NCI-H82 treated with DMSO at 0.1 percent for 48 hours (cell line): ENCODE results near the gene RBPJL.
"Not testable (repeated sequence)": the region's sequence is repeated elsewhere in the genome, so short reads cannot be mapped to it uniquely, and the experiment has no call there.

Source experiments
- DNase-seq: peaks from one replicate; lab custom pipeline; 2025; ENCODE audit not compliant: unreplicated experiment; lab: John Stamatoyannopoulos, UW

Gene RBPJL

DNA sequence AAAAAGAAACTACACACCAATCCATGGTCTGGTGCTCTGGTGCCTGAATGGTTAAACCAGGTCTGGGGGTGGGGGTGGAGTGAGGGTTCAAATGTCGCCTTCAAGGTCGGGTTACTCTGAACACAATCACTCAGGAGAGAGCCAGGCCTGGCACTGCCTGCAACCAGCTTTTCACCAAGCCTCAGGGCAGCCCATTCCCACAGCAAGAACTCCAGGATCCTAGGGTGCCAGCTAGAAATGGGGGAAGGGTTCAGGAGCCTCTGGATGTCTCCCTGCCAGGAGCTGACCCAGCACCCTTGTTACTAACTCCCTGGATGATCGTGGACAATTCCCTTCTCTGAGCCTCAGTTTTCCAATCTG, 34.9 kb downstream of the RBPJL start:
- DNase-seq, result no peak

DNA sequence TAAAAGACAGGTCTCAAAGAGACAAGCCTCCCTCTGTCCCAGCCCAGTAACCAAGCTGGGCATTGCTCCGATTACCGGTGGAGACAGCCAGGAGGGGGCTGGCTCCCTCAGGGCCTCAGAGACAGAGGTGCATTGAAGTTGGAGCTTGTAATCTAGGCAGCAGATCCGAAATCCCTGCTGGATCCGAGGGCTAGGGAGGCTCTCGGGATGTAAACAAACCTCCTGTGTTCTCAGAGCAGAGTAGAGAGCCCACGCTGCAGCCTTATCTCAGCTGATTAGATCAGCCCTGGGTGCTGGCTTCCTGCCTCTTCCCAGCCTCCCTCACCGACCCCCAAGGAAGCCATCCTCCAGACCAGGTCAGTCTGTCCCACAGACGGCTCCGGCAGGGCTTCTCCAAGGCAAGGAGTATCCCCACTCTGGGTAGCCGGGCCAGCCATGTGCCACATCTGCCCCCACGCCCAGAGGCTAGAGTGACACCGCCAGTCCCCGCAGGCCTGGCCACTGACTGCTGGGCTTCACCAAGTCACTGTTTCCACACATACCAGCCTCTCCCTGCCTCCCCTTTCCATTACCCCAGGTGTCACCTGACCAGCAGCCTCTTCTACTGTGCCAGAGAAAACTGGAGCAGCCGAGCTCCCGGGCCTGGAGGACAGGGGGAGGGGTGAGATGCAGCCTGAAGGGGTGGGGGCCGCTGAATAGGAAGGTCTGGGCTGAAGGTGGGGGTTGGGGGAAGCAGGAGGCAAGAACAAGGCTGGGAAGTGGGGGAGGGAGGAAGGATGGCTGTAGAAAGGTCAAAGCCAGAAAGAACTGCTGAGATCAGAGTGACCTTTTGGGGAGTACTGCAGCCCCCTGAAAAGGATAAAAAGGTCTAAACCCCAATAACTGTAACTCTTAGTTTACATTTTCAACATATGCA, 35.6 kb downstream of the RBPJL start:
- DNase-seq, result peak; percentile 61

DNA sequence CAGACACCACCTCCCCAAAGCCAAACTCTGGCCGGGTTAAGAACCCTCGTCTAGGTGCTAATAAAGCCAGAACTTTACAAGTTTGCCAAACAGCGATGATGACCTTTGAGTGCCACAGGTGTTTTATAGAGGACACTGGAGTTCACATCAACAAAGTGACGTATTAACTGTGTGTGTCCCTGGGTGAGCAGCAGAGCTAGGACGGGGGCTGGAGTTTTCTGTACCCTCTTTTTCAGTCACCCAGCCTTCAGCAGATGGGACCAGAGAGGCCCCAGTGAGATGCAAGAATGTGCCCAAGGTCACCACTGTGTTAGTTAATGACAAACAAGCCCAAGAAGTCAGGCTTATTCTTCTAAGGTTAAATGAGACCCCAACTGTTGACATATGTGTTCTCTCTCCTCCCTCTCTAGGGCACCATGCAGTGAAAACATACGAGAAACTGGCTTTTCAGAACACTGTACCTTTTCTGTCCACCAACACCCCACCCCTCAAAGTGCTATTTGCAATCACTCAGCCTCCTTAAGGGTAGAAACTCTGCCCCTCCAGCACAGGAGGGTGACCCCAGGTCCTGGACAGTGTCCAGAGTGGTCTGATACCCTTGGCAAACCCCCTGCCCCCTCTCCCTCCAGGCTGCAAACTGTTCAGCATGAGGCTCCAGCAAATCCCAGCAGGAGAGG, 36.4 kb downstream of the RBPJL start:
- no peak for DNase-seq

DNA sequence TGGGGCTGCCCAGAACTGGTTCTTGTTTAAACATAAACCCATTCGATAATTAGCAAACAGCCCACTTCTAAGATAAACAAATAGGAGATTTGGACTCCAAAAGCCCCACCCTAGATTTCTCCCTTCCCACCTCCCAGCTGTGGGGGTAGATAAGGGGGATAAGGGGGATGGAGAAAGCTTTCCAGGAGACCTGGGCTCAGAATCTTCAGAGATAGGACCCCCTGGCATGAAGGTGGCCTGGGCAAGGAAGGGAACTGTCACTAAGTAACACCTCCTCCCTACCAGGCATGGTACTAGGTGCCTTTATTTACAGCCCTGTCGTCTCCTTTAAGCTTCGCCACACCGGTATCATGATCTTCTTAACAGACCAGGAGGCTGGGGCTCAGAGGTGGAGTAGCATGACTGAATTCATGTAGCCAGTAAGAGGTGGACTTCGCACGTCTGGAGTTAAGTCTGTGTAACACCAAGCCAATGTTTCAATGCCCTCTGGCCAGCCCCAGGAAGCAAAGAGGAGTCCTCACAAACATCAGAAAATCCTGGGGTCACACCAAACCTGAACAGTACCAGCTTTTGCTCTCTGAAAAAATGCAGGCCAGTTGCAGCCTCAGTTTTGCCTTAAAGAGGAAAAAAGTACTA, 37.0 kb downstream of the RBPJL start:
- DNase-seq, result peak; percentile 65

DNA sequence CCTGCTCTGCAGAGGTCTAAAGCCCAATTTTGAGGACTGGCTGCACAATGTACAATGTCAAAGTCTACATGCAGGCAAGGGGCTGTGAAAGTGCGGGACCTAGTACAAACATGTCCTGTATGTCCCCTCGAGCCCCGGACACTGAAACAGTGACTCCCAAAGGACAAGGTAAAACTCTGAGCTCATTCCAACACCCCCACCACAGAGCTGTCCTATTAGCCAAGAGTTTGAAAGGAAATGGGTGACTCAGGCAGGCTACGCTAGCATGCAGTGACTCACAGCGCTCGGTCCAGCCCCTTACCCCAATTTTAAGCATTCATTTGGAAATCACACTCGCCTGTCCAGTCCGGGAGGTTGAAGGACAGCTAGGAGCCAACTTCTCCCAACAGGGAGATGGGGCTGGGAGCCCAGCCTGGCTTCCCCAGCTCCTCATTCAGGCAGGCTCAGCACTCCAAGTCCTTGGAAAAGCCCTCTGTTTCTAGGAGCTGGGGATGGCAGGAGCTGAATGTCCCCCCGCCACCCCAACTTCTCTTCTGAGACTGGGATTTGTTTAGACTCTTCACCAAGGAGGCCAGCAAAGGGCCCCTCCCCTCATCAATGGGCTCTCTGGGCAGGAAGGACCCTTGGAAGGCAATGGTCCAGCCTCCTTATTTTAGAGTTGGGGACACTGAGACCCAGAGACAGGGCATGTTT, 37.7 kb downstream of the RBPJL start:
- no peak for DNase-seq

DNA sequence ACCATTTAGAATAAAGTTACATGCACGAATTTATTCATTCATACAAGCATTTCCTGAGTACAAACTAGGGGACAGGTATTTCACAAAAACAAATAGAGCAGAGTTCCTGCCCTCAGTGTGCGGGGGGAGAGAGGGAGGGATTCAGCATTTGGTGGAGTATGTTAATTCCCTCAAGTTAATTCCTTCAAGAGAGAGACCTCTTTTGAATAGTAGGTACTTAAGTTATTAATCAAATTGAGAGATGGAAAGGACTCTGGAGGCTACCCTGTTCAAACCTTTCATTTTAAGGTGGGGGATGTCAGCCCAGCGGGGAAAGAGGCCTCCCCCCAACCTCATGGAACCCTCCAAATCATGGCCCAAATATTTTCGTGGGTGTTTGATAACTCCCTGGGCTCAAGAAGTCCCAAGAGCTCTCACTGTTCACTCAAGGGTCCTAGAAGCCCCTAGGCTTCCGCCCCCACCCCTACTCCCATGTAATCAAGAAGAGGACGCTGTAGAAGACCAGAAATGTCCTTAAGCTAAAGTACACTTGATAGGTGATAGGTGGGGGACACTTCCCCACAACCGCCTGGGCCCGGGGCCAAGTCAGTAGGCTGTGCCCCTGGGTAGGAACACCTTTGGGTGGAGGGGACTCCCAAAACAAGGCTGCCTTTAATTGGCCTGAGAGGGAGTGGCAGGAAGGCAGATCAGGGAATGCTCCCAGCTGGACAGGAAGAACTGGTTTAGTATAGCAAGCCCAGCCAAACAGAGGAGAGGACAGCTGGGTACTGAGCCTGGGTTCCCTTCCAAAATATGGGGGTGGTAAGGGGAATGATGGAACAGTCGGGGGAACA, 38.7 kb downstream of the RBPJL start:
- DNase-seq, result peak; percentile 34

DNA sequence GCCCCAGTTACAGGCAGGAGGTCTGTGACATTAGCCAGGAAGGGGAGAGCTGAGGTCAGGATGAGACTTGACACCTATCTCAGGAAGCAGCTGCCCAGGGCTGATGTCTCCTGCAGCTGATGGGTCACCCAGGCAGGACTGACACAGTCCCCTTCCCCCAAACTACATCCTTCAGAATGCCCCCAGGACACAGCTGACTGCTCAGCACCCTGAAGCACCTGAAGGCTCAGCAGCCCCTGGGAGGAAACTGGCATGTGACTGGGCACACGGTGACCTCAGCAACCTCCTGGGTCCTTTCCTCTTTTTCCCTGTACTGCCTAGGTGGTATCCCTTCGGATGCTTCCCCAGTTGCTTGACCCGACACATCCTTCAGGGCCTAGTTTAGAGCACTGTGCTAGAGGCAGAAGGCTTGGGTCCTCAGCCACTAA, 39.7 kb downstream of the RBPJL start:
- no peak for DNase-seq

DNA sequence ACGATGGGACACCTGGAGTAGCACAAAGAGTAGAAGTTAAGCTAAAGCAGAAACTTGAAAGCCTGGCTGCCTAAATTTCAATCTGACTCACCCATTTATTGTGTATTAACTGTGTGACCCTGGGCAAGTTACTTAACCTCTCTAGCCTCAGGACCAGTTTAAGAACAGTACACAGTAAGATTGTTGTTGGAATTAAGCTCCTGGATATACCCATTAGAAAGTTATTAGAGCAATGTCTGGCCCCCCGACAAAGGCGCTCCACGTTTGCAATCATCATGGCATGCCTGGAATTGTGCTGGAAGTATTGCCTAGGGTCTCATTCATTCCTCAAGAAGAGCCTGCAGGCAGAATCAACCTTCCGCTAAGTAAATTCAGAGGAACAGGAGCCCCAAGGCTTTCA, 40.2 kb downstream of the RBPJL start:
- no peak for DNase-seq

DNA sequence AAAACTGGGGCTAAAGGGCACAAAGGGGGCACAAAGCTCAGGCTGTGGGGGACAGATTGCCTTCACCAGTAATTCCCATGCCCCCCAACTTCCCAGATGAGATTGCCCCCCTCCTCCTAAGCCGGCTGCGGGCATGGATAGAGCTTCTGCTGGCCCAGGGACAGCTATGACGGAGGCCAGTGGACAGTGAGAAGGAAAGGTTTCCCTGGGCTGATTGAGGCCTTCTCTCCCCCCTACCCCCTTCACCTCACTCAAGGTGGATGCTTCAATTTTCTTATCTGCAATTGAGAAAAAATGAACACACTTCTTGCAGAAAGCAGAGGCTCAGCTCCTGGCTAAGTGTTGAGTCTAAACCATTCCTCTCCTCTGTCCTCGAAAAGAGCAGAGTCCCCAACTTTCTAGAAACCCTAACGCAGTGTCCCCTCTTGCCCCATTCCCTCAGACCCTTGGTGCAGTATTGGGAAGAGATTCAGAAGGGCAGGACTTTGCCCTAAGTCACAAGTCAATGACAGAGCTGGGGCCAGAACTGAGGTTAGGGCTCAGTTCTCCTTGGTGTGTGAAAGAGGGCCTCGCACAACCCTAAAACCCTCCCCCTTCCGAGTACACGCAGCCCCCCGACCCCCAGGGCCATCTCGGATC, 40.8 kb downstream of the RBPJL start:
- no peak for DNase-seq

DNA sequence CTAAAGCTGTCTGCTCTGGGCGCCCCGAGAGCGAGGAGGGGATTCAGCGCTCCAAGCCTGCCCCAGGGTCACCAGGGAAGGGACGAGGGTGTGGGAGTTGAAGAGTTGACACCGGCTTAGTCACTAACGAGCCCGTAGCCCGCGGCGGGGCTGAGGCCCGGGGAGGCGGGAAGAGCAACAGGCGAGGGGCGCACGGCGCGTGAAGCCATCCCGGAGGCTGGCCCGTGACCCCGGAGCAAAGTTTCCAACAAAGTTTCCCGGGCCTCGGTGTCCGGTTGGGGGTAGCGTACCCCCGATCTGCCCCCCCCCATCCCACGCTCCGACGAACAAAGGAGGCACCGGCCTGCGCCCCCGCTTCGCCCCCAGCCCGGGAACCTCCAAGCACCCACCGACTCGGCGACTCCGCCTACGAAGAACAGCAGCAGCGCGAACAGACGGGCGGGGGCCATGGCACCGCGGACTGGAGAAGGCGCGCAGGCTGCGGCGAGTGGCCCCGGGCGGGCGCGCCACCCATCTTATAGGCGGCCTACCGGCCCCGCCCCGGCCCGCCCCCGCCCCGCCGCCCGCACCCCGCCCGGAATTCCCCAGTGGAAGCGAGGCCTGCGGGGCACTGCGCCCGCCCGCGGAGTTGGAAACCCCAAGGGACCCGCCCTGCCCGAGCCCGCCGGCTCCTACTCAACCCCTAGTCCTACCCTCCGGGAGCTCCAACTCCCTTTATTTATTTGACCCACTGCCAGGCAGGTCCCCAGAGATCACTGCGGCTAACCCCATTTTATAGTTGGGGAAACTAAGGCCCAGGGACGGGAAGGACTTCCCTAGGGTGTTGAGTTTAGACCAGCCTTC, 41.5 kb downstream of the RBPJL start, which contains the start of gene SDC4:
SDC4 (minus strand) TSS at position 489 of the 843 bp plus-strand sequence; CDS start at position 449, 40 bp downstream.
- peak; percentile 23 for DNase-seq

DNA sequence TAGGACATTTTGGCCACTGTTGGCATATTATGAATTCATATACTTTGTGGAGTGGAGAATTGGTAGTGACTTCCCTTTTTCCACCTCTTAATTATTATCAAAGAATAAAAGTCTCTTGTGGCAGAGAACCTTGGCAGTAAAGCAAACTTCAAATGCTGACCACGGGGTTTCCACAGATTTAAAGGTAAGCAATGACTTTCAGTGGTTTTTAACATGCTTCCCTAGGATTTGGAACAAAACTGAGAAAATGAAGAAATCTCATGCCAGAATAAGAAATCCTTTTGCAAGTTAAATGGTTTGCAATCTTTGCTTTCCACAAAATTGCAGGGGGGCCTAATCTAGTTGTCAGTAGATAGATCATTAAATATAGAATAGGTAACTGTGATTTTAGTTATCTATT, 43.6 kb downstream of the RBPJL start:
- DNase-seq, result no peak

DNA sequence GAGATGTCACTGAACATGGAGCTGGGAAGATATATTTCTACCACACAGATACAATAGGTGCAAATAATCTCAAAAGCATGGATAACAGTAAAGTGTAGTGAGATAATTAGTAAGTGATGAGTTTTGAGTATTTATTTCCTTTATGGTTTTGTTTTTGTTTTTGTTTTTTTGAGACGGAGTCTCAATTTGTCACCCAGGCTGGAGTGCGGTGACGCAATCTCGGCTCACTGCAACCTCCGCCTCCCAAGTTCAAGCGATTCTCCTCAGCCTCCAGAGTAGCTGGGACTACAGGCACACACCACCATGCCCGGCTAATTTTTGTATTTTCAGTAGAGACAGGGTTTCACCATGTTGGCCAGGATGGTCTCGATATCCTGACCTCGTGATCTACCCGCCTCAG, 44.2 kb downstream of the RBPJL start:
- DNase-seq, result not testable (repeated sequence)

DNA sequence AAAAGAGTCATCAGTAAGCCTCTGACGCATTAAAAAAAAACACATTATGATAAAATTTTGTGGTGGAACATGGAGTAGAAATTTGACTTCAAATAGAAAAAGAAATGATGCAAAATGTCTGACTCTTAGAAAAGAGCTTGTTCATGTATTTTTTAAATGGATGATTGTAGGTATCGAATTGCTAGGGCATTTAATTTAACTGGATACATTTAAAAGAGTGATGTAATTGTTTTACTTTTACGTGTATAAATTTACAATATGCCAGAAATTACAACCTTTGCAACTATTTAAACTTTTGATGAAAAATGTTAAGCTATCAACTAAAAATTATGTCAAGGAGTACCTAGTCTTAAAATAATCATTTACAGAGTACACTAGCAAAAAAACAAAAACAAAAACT, 46.1 kb downstream of the RBPJL start:
- DNase-seq, result no peak

DNA sequence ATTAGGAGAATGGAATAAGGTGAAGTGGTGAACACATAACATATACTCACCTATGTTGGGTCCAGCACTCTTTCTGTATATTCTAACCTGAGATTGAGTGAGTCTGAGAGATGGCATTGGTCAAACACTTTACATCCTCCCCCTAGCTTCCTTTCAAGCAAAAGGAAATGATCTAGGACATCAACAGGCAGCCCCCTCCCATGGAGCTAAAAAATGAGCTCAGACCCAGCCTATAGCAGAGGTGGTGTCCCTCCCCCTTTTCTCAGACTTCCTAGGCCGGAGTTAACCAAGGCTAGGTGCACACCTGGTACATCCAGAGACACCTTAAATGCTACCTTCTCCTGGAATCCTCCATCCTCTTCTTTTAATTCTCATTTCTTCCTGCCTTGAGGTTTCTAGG, 47.1 kb downstream of the RBPJL start:
- no peak for DNase-seq

DNA sequence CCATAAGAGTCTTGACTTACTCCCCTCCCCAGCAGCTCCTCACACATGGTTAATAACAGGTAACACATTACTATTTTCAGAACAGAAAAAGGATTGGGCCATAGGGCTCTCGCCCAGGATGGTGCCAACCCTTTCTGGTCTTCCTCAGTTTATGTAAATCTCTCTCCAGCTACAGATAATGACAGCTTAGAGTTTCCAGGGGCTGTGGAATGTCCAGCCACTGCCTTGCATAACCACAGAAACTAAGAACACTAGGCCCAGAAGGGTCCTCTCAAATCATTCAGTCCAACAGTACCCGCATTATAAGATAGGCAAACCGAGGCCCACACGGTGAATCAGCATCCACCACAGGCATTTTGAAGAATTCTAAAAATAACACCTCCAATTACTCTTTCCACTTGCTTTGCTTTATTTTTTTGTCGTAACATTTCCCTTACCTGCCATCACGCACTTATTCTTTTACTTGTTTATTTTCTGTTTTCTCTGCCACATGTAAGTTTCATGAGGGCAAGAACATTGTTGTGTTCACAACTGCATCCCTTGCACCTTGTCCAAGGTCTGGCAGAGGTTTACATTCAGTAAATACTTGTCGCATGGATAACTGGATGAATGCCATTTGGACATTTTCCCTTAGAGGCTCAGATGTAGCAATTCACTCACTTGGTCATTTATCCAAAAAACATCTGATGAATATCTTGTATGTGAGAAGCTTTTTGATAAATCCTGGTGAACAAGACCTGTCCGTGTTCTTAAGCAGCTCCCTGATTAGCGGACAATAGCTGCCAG, 48.0 kb downstream of the RBPJL start:
- DNase-seq, result no peak

DNA sequence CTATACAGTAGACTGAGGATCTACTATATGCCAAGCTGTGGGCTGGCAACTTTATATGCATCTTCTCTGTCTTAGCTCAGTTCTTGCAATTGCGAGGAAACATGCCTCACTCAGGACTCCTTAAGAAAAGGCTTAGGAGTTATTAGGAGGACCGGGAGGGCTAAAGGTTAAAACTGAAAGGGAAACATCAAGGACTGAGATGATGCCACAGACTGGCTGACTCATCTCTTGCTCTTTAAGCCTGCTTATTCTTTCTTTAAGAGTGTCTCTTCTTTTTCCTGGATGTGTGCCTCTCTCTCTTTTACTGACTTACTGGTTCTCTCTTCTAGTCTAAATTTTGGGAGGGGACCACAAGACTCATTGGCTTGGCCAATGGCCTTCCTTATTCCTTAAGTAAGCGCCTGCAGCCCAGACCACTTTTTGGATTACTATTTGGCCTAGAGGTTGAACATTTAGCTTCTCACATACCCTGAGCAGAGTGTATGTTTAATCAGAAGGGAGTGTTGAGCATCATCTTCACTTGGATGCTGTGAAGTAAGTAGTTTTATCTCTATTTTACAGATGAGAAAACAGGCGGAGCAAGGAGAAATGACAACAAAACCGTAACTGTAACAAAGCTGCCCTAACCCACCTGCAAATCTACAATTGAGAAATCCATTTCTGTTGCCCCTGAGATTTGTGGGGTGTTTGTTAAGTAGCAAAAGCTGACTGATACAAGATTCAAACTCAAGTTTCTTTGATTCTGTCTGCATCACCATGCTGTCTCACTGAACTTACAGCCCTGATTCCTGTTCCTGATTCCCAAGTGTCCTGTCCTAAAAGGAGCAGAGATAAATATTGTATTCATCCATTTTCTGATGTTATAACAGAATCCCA, 48.8 kb downstream of the RBPJL start:
- no peak for DNase-seq
